K562 (cell line): ENCODE data around the gene CFAP92. TPM values are rescaled to one million over a fixed set of nuclear protein-coding genes. Genes with fewer than 3 reads are reported as not detected.

Experiments used
- ARID1B ChIP-seq: fragments of 450-650 bp; IDR thresholded peaks from 2 replicates; pipeline ENCODE4 v1.6.1; 2016; ENCODE audit warnings: antibody characterized with exemption, mild to moderate bottlenecking, inconsistent platforms
- CBFA2T2 ChIP-seq: fragments of 450-650 bp; conservative IDR thresholded peaks from 2 replicates; pipeline ENCODE4 v1.6.1; 2017; ENCODE audit warnings: mild to moderate bottlenecking
- CBFA2T3 ChIP-seq: fragments of 450-650 bp; IDR thresholded peaks from 2 replicates; pipeline ENCODE4 v1.6.1; 2017
- CREM ChIP-seq: IDR thresholded peaks from 2 replicates; pipeline ENCODE4 v1.6.1; 2014; ENCODE audit warnings: antibody characterized with exemption, low read depth
- EGR1 ChIP-seq: fragments of 450-650 bp; conservative IDR thresholded peaks from 2 replicates; pipeline ENCODE4 v1.6.1; 2017; ENCODE audit warnings: mild to moderate bottlenecking
- NFE2 ChIP-seq: IDR thresholded peaks from 2 replicates; pipeline ENCODE4 v1.6.1; 2014; ENCODE audit warnings: antibody characterized with exemption, low read depth
- RERE ChIP-seq: sonication (generic); formaldehyde crosslinking; IDR thresholded peaks from 2 replicates; pipeline ENCODE4 v1.8.0; 2023; ENCODE audit warnings: missing genetic modification reagents, mild to moderate bottlenecking, borderline replicate concordance
- SMAD4 ChIP-seq: fragments of 250-450 bp; sonication (Bioruptor Pico); conservative IDR thresholded peaks from 2 replicates; pipeline ENCODE4 v1.8.0; 2021; ENCODE audit warnings: inconsistent platforms, mild to moderate bottlenecking, moderate library complexity
- SRSF3 ChIP-seq: fragments of 200-400 bp; formaldehyde crosslinking; IDR thresholded peaks from 2 replicates; pipeline ENCODE4 v1.6.1; 2016; ENCODE audit warnings: mild to moderate bottlenecking, low read length, moderate library complexity; ENCODE audit not compliant: insufficient read depth
- ZNF316 ChIP-seq: fragments of 450-650 bp; IDR thresholded peaks from 2 replicates; pipeline ENCODE4 v1.6.1; 2016
- polyA plus RNA-seq, 8 experiments: library from polyadenylated mRNA; depleted of rRNA in 4 of 8; stranded (reverse) in 5 of 8; unstranded in 3 of 8; fragments of >200 nt; fragmentation: Nextera tagmentation in 2 of 8; fragmentation: Illumina TruSeq in 1 of 8; extraction: Ambion mirVana in 2 of 8; extraction: Trizol in 1 of 8; gene quantifications; 2 replicates each; pipeline versions ENCODE4 v1.2.1 to v1.2.3, GENCODE V29; 2011 to 2014; ENCODE audit warnings: inconsistent platforms in 1 of 8, missing spikeins in 1 of 8
- total RNA-seq, 7 experiments: library from RNA; depleted of rRNA in 6 of 7; stranded (reverse); fragments of >200 nt in 6 of 7; fragmentation: Illumina TruSeq in 2 of 7; extraction: Trizol in 2 of 7; gene quantifications; 2 replicates each; pipeline versions ENCODE4 v1.2.1 to v1.2.3, GENCODE V29; 2011 to 2021; ENCODE audit warnings: low replicate concordance in 1 of 7

Gene CFAP92
- total and polyA plus RNA-seq, 9 of the 15 experiments (the other 6 are each of a cell fraction or from before 2014, with no cell fraction given) = 0.06 to 0.62 (median 0.36) TPM

GRCh38 chr3:128872744-128873143 is 121.1 kb downstream of the CFAP92 start (continued):
- TF ChIP-seq RERE (CRISPR knock-in tag) (no peak), SRSF3 (no peak), ARID1B (0 out of 2 replicates have a peak, but pooled peaks have one; percentile 11), NFE2 (peak; percentile 38; the same call in 1 of the 2 replicates), SMAD4 (no peak), EGR1 (no peak), ZNF316 (0 out of 2 replicates have a peak, but pooled peaks have one; percentile 10), CBFA2T2 (peak; percentile 28; the same call in 1 of the 2 replicates), CREM (peak; percentile 70), CBFA2T3 (peak; percentile 51)
